ENCODE data around the gene ZBTB20.
"Not testable (repeated sequence)": the region's sequence is repeated elsewhere in the genome, so short reads cannot be mapped to it uniquely, and the experiment has no call there.

ZBTB20 gene

GRCh38 chr3:115147329-115148141, 447 bp upstream of the ZBTB20 start:
- peak; percentile 100 for DNase-seq

GRCh38 chr3:115146032-115146417, 1.1 kb downstream of the ZBTB20 start:
- peak; percentile 46 for DNase-seq

- no peak for DNase-seq
Observed at GRCh38 chr3:115141033-115141757, 5.9 kb downstream of the ZBTB20 start.

GRCh38 chr3:115139072-115139471, 8.0 kb downstream of the ZBTB20 start:
- no peak for DNase-seq

- no peak for DNase-seq
Observed at GRCh38 chr3:115134648-115135347, 12.3 kb downstream of the ZBTB20 start.

GRCh38 chr3:115127208-115127607, 19.9 kb downstream of the ZBTB20 start:
- no peak for DNase-seq

- DNase-seq, result no peak
Observed at GRCh38 chr3:115120597-115120996, 26.5 kb downstream of the ZBTB20 start.

GRCh38 chr3:115113367-115113766, 33.7 kb downstream of the ZBTB20 start:
- DNase-seq, result no peak

- DNase-seq, result no peak
Observed at GRCh38 chr3:115111632-115112031, 35.5 kb downstream of the ZBTB20 start.

GRCh38 chr3:115110830-115111229, 36.3 kb downstream of the ZBTB20 start:
- DNase-seq, result no peak

GRCh38 chr3:115110066-115110465, 37.0 kb downstream of the ZBTB20 start:
- DNase-seq, result not testable (repeated sequence)

- DNase-seq, result no peak
Observed at GRCh38 chr3:115108614-115109013, 38.5 kb downstream of the ZBTB20 start.

GRCh38 chr3:115102046-115102445, 45.0 kb downstream of the ZBTB20 start:
- DNase-seq, result no peak

GRCh38 chr3:115100806-115101205, 46.3 kb downstream of the ZBTB20 start:
- no peak for DNase-seq

- DNase-seq, result peak; percentile 67
Observed at GRCh38 chr3:115099986-115100571, 47.0 kb downstream of the ZBTB20 start.

GRCh38 chr3:115099134-115099985, 47.7 kb downstream of the ZBTB20 start:
- DNase-seq, result no peak

- DNase-seq, result no peak
Observed at GRCh38 chr3:115098354-115099073, 48.6 kb downstream of the ZBTB20 start.

GRCh38 chr3:115095236-115095635, 51.9 kb downstream of the ZBTB20 start:
- DNase-seq, result no peak

GRCh38 chr3:115092220-115092791, 54.8 kb downstream of the ZBTB20 start:
- peak; percentile 26 for DNase-seq

GRCh38 chr3:115090712-115091111, 56.4 kb downstream of the ZBTB20 start:
- no peak for DNase-seq

GRCh38 chr3:115089481-115089880, 57.6 kb downstream of the ZBTB20 start:
- DNase-seq, result no peak

Measured in DMS79 (cell line).